ENCODE data around the gene KCNMB2.
"Not testable (repeated sequence)": the region's sequence is repeated elsewhere in the genome, so short reads cannot be mapped to it uniquely, and the experiment has no call there.

Gene KCNMB2

GRCh38 chr3:178739720-178740119 is 203.5 kb downstream of the KCNMB2 start:
- TF ChIP-seq, protein P1, sequence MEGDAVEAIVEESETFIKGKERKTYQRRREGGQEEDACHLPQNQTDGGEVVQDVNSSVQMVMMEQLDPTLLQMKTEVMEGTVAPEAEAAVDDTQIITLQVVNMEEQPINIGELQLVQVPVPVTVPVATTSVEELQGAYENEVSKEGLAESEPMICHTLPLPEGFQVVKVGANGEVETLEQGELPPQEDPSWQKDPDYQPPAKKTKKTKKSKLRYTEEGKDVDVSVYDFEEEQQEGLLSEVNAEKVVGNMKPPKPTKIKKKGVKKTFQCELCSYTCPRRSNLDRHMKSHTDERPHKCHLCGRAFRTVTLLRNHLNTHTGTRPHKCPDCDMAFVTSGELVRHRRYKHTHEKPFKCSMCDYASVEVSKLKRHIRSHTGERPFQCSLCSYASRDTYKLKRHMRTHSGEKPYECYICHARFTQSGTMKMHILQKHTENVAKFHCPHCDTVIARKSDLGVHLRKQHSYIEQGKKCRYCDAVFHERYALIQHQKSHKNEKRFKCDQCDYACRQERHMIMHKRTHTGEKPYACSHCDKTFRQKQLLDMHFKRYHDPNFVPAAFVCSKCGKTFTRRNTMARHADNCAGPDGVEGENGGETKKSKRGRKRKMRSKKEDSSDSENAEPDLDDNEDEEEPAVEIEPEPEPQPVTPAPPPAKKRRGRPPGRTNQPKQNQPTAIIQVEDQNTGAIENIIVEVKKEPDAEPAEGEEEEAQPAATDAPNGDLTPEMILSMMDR (IDR thresholded peaks at IDR 0.05; ENCODE audit: control insufficient read depth, extremely low read depth, insufficient read depth) = no peak
- no peak for DNase-seq (ENCODE audit: low read depth)
- no peak overlapping the region for H3K4me3 ChIP-seq (ENCODE audit: low read depth, low read length)

- H3K4me3 ChIP-seq (ENCODE audit: low read depth, low read length) = no peak overlapping the region
- peak; percentile 13 for DNase-seq (ENCODE audit: low read depth)
- TF ChIP-seq, protein P1 (IDR thresholded peaks at IDR 0.05; ENCODE audit: control insufficient read depth, extremely low read depth, insufficient read depth) = no peak
Observed at GRCh38 chr3:178741020-178741419, 204.8 kb downstream of the KCNMB2 start.

- TF ChIP-seq, protein P1 (IDR thresholded peaks at IDR 0.05; ENCODE audit: control insufficient read depth, extremely low read depth, insufficient read depth) = no peak
- H3K4me3 ChIP-seq (ENCODE audit: low read depth, low read length) = no peak overlapping the region
- no peak for DNase-seq (ENCODE audit: low read depth)
Observed at GRCh38 chr3:178743297-178743696, 207.1 kb downstream of the KCNMB2 start.

GRCh38 chr3:178745861-178746655 is 209.8 kb downstream of the KCNMB2 start:
- H3K4me3 ChIP-seq (ENCODE audit: low read depth, low read length); DNase-seq (ENCODE audit: low read depth): not testable (repeated sequence)

DNA sequence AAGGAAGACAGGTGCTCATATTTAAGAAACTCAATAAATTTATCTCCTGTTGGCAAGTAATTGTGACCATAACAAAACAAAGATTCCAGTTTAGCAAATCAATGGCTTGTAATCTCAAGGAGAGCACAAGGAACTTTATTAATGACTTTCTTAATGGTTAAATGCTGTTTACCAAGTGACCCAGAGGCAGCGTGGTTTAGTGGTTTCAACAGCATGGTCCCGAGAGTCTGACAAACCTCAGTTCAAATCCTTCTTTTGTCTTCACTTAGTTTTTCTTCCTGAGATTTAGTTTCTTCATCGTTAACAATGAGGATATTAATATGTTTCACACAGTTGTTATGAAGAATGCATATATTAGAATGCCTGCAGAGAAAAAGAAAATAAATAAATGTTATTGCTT is 212.6 kb downstream of the KCNMB2 start:
- DNase-seq (ENCODE audit: low read depth) = no peak
- TF ChIP-seq, protein P1 (IDR thresholded peaks at IDR 0.05; ENCODE audit: control insufficient read depth, extremely low read depth, insufficient read depth) = no peak
- H3K4me3 ChIP-seq (ENCODE audit: low read depth, low read length) = no peak overlapping the region

GRCh38 chr3:178749471-178749870 is 213.2 kb downstream of the KCNMB2 start:
- no peak for DNase-seq (ENCODE audit: low read depth)
- TF ChIP-seq, protein P1 (IDR thresholded peaks at IDR 0.05; ENCODE audit: control insufficient read depth, extremely low read depth, insufficient read depth) = no peak
- no peak overlapping the region for H3K4me3 ChIP-seq (ENCODE audit: low read depth, low read length)

- H3K4me3 ChIP-seq (ENCODE audit: low read depth, low read length) = no peak overlapping the region
- TF ChIP-seq, protein P1 (IDR thresholded peaks at IDR 0.05; ENCODE audit: control insufficient read depth, extremely low read depth, insufficient read depth) = no peak
- DNase-seq (ENCODE audit: low read depth) = no peak
Observed at GRCh38 chr3:178750639-178751300, 214.5 kb downstream of the KCNMB2 start.
